Prostate gland (tissue), 2 donors: Measurements from ENCODE around the gene TPGS1. TPM values are rescaled to one million over a fixed set of nuclear protein-coding genes. Genes with fewer than 3 reads are reported as not detected.
"Not testable (repeated sequence)": the region's sequence is repeated elsewhere in the genome, so short reads cannot be mapped to it uniquely, and the experiment has no call there.

Source experiments
- DNase-seq: peaks from one replicate; pipeline ENCODE4 v3.0.0-alpha.2; 2019; ENCODE audit warnings: low spot score
- H3K27ac ChIP-seq, 2 donors: fragments of 200-600 bp; sonication (generic); 2 replicates each; pipeline ENCODE4 v1.5.1; 2017 to 2019
- H3K27me3 ChIP-seq: fragments of 200-600 bp; sonication (generic); replicated peaks from 2 replicates; pipeline ENCODE4 v1.5.1; 2019; ENCODE audit not compliant: insufficient read depth
- H3K36me3 ChIP-seq, 2 donors: fragments of 200-600 bp; sonication (generic); 1 replicate in 1 of 2; 2 replicates in 1 of 2; pipeline versions ENCODE4 v1.5.1 to v1.8.1; 2017 to 2019
- H3K4me1 ChIP-seq: fragments of 200-600 bp; sonication (generic); replicated peaks from 2 replicates; pipeline ENCODE4 v1.5.1; 2019
- H3K4me3 ChIP-seq, 2 donors: fragments of 200-600 bp; sonication (generic); 2 replicates each; pipeline ENCODE4 v1.5.1; 2017 to 2019
- H3K9me3 ChIP-seq: fragments of 200-600 bp; sonication (generic); 2 replicates; pipeline ENCODE4 v1.5.1; 2017
- POLR2A ChIP-seq: fragments of 450-650 bp; IDR thresholded peaks from one replicate; pipeline ENCODE4 v1.6.1; 2016; ENCODE audit warnings: antibody characterized with exemption, mild to moderate bottlenecking
- POLR2AphosphoS5 ChIP-seq: sonication (generic); formaldehyde crosslinking; IDR thresholded peaks from one replicate; pipeline ENCODE4 v1.6.1; 2017; ENCODE audit warnings: antibody characterized with exemption
- WGBS: methylation state at CpG from one replicate; pipeline ENCODE4 v1.1.5; 2018; 5-methylcytosine and 5-hydroxymethylcytosine counted together
- intact Hi-C: fragments of 100-400 bp; cut with DNase I; formaldehyde crosslinking; loops from one replicate; pipeline ENCODE4 v1.14.2; 2022
- total RNA-seq, 2 donors: library from RNA; depleted of rRNA; stranded (reverse); fragments of >200 nt; gene quantifications; one replicate each; pipeline ENCODE4 v1.1.0, GENCODE V29; 2016
- TF ChIP-seq, protein P1 (sequence below), 4 experiments: fragments of 200-600 bp in 2 of 4; fragments of 450-650 bp in 2 of 4; sonication (generic) in 2 of 4; IDR thresholded peaks; 1 replicate in 3 of 4; 2 replicates in 1 of 4; pipeline ENCODE4 v1.5.1; 2016 to 2019; ENCODE audit warnings: antibody characterized with exemption in 4 of 4, mild to moderate bottlenecking in 2 of 4, moderate library complexity in 2 of 4

TPGS1 gene
- total RNA-seq, 2 donors from 2014 or later: 90.0 to 94.9 TPM

DNA sequence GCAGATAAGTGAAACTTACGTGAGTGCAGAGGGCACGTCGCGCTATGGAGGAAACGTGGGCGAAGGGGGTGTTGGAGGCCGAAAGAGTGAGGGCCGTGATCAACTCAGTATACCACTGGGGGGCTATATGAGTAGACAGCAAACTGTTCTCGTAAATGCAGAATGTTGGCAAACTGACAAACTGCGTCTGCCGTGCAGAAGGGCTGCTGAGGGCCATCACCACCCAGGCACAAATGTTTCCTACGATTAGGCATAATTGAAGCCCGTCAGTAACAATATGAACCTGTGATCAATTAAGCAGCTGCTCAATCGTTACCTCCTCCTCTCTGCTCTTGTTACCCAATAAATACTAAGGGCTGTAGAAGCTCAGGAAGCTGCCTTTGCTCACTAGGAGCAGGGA is 28.3 kb upstream of the TPGS1 start:
- Histone ChIP-seq H3K27ac (no peak overlapping the region), H3K27me3 (no peaks in the 10 kb centered on the region), H3K9me3 (no peaks in the 10 kb centered on the region), H3K4me3 (no peak overlapping the region), H3K36me3 (no peaks in the 10 kb centered on the region), H3K4me1 (no peaks in the 10 kb centered on the region)
- intact Hi-C loops: no loop called here
- no peak for TF ChIP-seq POLR2A
- TF ChIP-seq POLR2AphosphoS5: no peak
- TF ChIP-seq, protein P1, sequence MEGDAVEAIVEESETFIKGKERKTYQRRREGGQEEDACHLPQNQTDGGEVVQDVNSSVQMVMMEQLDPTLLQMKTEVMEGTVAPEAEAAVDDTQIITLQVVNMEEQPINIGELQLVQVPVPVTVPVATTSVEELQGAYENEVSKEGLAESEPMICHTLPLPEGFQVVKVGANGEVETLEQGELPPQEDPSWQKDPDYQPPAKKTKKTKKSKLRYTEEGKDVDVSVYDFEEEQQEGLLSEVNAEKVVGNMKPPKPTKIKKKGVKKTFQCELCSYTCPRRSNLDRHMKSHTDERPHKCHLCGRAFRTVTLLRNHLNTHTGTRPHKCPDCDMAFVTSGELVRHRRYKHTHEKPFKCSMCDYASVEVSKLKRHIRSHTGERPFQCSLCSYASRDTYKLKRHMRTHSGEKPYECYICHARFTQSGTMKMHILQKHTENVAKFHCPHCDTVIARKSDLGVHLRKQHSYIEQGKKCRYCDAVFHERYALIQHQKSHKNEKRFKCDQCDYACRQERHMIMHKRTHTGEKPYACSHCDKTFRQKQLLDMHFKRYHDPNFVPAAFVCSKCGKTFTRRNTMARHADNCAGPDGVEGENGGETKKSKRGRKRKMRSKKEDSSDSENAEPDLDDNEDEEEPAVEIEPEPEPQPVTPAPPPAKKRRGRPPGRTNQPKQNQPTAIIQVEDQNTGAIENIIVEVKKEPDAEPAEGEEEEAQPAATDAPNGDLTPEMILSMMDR (IDR thresholded peaks at IDR 0.05): no peak
- 38% methylated on average over 14 of the region's 14 CpGs for WGBS
- DNase-seq: no peak

DNA sequence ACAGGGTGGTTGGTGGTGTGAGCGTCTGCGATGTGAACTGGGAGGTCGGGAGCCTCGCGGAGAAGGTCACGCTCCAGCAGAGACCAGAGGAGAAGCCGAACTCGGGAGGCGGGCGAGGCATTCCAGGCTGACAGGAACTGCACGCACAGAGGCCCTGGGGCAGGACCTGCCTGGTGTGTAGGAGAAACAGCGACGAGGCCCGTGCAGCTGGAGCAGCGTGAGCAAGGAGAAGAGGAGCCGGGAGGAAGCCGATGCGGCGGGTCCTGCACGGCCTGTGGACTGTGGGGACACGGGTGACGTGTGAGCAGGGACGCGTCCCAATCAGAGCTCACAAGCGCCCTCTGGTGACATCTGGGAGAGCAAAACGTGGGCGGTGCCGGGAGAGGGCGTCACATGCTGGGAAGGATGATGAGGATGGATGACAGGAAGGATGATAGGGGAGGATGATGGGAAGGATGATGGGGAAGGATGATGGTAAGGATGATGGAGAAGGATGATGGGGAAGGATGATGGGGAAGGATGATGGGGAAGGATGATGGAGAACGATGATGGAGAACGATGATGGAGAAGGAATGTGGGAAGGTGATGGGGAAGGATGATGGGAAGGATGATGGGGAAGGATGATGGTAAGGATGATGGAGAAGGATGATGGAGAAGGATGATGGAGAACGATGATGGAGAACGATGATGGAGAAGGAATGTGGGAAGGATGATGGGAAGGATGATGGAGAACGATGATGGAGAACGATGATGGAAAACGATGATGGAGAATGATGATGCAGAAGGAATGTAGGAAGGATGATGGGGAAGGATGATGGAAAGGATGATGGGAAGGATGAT is 27.1 kb upstream of the TPGS1 start:
- WGBS: 25% methylated on average over 36 of the region's 36 CpGs
- H3K36me3 ChIP-seq: no peaks in the 10 kb centered on the region
- H3K27ac ChIP-seq: no peak overlapping the region
- H3K27me3 ChIP-seq: no peaks in the 10 kb centered on the region
- DNase-seq: peak; percentile 75
- no peaks in the 10 kb centered on the region for H3K9me3 ChIP-seq
- H3K4me3 ChIP-seq: no peak overlapping the region
- H3K4me1 ChIP-seq: no peaks in the 10 kb centered on the region
- no peak for TF ChIP-seq POLR2A
- TF ChIP-seq POLR2AphosphoS5: peak; percentile 49
- TF ChIP-seq, protein P1 (IDR thresholded peaks at IDR 0.05): peak in 3 of 4 experiments; percentile 55 to 82 (median 77)
- intact Hi-C loops: no loop called here

DNA sequence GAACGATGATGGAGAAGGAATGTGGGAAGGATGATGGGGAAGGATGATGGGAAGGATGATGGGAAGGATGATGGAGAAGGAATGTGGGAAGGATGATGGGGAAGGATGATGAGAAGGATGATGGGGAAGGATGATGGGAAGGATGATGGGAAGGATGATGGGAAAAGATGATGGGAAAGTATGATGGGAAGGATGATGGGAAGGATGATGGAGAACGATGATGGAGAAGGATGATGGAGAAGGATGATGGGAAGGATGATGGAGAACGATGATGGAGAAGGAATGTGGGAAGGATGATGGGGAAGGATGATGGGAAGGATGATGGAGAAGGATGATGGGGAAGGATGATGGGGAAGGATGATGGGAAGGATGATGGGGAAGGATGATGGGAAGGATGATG is 26.2 kb upstream of the TPGS1 start:
- intact Hi-C loops, H3K9me3 ChIP-seq, H3K27me3 ChIP-seq, H3K27ac ChIP-seq, DNase-seq, H3K4me1 ChIP-seq, H3K36me3 ChIP-seq, H3K4me3 ChIP-seq: not testable (repeated sequence)
- WGBS: 94% methylated on average over 3 of the region's 3 CpGs

DNA sequence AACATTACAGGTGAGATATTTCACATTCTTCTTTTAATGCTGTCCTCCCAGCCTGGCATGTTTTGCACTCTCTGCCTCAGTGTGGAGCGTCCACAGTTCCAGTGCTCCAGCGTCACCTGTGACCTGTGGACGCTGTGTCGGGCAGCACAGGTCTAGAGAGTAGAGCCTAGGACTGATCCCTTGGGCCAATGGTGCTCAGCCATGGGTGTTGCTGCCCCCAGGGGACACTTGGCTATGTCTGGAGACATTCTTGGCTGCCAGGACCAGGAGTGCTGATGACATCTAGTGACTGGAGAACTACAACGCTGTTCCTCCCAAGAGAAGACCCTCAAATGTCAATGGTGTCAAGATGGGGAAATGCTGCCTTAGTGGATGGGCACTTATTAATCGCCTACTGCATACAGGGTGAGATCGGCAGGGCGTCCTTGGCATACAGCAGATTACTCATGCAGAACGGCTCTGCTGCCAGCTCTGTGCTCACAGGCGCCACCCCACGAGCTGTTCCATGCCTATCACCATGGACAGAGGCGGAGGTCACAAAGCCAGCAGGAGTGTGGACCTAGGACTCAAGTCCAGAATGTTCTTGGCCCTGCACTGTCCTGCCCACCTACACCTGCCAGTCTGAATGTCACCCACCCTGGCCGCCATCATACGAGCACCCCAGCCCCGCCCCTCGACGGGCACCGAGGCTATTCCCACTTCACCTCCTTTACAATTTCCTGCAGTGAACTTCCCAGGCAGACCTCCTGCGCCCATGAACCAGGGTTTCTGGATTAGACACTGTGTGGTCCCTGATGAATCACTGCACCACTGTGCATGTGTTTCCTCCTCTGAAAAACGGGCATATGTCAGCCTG is 24.9 kb upstream of the TPGS1 start:
- H3K36me3 ChIP-seq: no peaks in the 10 kb centered on the region
- no peak for DNase-seq
- intact Hi-C loops: no loop called here
- H3K27ac ChIP-seq: no peak overlapping the region
- no peak overlapping the region for H3K4me3 ChIP-seq
- peaks cover 6% of the 10 kb centered on the region for H3K4me1 ChIP-seq
- 49% methylated on average over 20 of the region's 20 CpGs for WGBS
- no peaks in the 10 kb centered on the region for H3K9me3 ChIP-seq
- no peak for TF ChIP-seq POLR2AphosphoS5
- TF ChIP-seq, protein P1 (IDR thresholded peaks at IDR 0.05): no peak
- no peak for TF ChIP-seq POLR2A
- H3K27me3 ChIP-seq: no peaks in the 10 kb centered on the region

DNA sequence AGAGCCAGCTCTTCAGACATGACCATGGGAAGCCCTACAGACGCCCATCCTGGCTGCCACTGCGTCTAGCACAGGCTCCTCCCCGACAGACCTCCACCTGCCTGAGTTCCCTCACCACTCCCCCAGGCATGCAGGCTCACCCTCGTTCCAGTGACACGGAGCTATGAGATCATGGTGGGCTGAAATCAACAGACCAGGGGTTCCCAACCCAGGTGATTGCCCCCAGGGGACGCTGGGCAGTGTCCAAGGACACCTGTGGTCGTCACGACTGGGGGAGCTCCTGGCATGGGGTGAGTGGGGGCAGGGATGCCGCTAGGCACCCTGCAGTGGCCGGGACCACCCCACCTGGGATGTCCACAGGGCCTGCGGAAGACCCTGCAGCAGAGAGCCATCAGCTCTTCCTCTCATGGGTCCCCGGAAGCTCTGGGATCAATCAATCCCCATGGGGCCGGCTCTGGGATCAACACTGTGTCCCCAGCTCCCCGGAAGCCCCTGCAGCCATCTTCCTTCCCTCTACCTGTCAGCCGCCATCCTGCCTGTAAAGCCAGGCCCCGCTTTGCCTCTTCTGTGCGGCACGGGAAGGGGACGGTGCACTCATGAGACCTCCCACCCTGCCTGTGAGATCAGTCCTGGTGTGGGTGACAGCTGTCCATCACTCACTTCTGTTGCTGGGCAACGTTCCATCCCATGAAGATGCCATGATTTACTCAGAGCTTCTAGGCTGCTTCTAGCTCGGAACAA is 23.8 kb upstream of the TPGS1 start:
- Histone ChIP-seq H3K9me3 (no peaks in the 10 kb centered on the region), H3K27ac (no peak overlapping the region), H3K36me3 (no peaks in the 10 kb centered on the region), H3K27me3 (no peaks in the 10 kb centered on the region), H3K4me1 (peaks cover 6% of the 10 kb centered on the region), H3K4me3 (no peak overlapping the region)
- TF ChIP-seq, protein P1 (IDR thresholded peaks at IDR 0.05): no peak
- no peak for TF ChIP-seq POLR2AphosphoS5
- no peak for TF ChIP-seq POLR2A
- intact Hi-C loops: no loop called here
- 52% methylated on average over 19 of the region's 21 CpGs for WGBS
- DNase-seq: no peak
